ENCODE data around the gene SLC6A8.

The SLC6A8 gene

DNA sequence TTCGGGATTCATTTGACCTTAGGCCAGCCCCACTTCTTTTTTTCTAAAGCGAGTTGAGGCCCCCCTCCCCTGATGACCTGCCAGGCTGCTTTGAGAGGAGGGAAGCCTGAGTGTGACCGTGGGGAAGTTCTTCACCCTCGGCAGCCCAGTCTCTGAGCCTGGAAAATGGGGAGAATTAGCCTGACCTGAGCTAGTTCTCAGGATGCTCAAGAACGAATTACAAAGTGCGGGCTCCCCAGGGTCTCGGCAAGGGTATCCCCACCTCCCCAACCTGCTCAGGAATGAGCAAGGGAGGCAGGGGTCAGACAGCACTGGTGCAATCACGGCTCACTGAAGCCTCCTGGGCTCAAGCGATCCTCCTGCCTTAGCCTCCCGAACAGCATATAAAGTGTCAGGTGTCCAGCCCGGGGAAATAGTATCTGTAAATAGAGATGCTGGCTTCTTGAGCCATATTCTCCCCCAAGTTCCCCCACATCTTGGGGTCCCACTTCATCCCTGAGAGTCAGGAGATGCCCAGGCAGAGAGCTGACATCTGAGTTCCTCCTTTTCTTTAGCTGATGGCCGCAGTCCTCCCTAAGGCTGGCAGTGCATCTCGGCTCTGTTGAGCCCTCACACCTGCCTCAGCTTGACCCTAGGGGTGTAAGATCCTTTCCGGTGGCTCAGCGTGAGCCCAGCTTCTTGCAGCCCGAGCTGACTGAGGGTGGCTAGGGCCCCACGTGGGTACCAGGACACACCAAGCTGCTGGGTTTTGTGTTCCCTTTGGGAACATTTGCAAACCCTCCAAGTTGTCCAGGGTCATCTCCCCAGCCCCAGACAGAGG lies 39.2 kb upstream of the SLC6A8 start:
- DNase-seq (ENCODE audit: low spot score), result no peak

DNA sequence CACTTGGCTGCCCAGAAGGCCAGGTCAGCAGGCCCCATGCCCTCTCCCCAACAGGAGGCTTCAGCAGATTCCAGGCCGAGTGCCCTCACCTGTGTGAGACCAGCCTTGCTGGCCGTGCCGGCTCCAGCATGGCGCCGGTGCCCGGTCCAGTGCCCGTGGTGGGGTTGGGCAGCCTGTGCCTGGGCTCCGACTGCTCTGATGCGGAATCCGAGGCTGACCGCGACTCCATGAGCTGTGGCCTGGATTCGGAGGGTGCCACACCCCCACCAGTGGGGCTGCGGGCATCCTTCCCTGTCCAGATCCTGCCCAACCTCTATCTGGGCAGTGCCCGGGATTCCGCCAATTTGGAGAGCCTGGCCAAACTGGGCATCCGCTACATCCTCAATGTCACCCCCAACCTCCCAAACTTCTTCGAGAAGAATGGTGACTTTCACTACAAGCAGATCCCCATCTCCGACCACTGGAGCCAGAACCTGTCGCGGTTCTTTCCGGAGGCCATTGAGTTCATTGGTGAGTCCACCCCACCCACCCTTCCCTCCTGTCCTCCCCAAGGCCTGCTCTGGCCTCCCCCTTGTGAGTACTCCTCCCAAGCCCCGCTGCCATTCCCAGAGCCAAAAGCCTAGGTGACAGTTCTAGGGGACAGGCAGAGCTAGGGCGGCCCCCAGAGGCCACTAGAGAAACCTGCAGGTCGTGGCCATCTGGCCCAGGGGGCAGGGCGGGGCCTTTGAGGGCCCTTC lies 38.4 kb upstream of the SLC6A8 start:
- DNase-seq (ENCODE audit: low spot score), result peak; percentile 76

DNA sequence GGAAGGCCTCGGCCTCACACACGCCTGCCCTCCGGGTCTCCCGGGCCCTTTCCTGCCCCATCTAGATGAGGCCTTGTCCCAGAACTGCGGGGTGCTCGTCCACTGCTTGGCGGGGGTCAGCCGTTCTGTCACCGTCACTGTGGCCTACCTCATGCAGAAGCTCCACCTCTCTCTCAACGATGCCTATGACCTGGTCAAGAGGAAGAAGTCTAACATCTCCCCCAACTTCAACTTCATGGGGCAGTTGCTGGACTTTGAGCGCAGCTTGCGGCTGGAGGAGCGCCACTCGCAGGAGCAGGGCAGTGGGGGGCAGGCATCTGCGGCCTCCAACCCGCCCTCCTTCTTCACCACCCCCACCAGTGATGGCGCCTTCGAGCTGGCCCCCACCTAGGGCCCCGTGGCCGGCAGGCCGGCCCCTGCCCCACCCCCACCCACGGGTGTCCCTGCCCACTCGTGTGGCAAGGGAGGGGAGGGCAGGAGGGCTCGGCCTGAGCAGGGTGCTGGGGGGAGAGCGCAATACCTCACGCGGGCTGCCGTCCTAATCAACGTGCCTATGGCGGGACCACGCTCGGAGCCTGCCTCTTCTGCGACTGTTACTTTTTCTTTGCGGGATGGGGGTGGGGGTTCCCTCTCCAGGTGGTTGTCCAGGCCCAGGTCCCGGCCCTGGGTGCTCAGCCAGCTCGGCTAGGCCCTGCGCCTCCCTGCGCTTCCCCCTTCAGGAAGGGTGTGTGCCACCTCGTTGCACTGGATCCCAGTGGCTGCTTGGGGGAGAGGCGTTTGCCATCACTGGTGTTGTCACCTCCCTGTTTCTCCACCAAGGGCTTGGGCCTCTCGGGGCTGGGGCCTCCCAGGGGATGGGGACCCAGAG lies 37.6 kb upstream of the SLC6A8 start:
- DNase-seq (ENCODE audit: low spot score), result no peak

DNA sequence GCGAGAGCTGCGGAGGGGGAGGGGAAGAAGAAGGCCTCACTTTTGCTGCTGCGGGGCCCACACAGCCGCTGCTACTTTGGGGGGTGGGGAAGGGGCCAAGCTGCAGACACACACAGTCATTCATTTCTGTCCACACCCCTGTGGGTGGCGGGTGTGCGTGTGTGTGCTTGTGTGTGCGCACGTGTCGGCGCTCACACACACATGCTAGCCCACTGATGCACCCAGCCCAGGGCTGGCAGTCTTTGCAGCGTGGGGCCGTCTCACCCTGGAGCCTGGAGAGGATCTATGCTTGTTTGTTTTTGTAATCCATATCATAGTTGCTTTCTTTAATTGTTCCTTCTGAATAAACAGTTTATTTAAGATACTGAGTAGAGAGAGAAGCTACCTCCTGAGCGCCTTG lies 36.8 kb upstream of the SLC6A8 start:
- DNase-seq (ENCODE audit: low spot score), result no peak

DNA sequence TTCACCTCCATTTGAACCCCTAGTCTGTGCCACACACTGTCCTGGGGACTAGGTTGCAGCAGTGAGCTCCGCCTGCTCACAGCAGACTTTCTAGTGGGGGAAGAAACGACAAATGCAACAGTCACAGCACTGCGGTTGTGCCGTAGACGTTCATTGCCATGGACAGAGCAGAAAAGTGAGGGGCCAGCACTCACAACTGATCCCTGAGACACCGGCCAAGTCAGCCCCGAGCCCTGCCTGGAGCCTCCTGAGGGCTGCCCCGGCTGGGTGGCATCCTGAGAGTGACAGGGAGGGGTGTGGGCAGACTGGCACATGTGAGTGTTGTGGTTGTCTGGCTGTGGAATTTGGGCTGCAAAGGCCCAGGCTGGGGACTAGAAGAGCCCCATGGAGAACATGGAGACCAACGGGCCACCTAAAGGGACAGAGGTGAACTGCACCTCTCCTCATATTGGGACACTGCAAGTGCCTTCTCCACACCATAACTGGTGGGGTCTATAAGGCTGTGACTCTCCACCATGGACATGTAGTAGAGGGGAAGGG lies 36.1 kb upstream of the SLC6A8 start:
- DNase-seq (ENCODE audit: low spot score), result no peak

DNA sequence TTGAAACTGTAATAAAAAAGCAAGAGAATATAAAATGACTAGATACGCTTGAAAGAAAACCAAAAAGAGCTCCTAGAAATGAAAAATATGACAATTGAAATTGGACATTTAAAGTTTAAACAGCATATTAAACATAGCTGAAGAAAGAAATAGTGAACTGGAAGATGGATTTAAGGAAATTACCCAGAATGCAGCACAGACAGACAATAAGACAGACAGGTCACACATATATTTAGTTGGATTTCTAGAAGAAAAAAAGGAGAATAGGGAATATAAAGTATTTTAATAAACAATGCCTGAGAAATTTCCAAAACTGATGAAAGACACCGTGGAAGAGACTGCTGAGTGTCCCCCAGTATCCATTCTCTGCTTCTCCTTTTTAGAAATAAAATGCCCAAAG lies 34.2 kb upstream of the SLC6A8 start:
- DNase-seq (ENCODE audit: low spot score), result no peak

- no peak for DNase-seq (ENCODE audit: low spot score)
Observed at GRCh38 chrX:153657161-153657560, 30.6 kb upstream of the SLC6A8 start.

DNA sequence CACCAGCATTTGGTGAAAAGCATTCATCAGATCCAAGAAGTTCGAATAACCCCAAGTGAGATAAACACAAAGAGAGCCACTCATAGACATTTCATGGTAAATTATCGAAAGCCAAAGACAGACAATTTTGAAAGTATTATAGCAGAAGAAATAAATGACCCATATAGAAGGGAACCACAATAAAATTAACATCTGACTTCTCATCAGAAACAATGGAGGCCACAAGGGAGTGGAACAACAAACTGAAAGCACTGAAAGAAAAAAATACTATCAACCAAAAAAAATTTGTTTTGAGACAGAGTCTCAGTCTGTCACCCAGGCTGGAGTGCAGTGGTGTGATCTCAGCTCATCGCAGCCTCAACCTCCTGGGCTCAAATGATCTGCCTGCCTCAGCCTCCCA lies 28.5 kb upstream of the SLC6A8 start:
- no peak for DNase-seq (ENCODE audit: low spot score)

DNA sequence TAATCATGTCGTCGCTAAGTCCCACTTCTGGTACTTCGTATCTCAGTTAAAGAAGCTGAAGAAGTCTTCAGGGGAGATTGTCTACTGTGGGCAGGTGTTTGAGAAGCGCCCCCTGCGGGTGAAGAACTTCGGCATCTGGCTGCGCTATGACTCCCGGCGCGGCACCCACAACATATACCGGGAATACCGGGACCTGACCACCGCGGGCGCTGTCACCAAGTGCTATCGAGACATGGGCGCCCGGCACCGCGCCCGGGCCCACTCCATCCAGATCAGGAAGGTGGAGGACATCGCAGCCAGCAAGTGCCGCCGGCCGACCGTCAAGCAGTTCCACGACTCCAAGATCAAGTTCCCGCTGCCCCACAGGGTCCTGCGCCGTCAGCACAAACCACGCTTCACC lies 25.5 kb upstream of the SLC6A8 start:
- DNase-seq (ENCODE audit: low spot score), result no peak

GRCh38 chrX:153665726-153666306 lies 21.9 kb upstream of the SLC6A8 start:
- no peak for DNase-seq (ENCODE audit: low spot score)

GRCh38 chrX:153667281-153667955 lies 20.3 kb upstream of the SLC6A8 start:
- DNase-seq (ENCODE audit: low spot score), result no peak

DNA sequence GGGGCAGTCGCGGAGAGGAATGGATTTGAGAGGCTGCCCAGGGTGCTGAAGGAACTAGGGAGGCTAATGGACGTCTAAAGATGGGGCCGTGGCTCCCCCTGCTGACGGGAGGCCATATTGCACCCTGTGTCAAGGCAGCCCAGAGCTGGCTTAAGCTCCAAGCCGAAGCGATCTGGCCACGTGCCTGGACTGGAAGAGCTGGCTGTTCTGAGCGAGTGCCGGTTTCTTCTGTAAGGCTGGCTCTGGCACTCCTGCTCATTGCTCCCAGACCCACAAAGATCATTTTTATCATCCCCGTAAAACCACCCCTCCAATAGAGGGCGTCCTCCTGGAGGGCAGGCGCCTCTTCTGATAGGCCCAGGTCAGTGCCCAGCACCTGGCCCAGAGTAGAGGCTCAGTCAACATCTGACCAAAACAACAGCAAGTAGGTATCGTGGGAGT lies 19.8 kb upstream of the SLC6A8 start:
- peak; percentile 75 for DNase-seq (ENCODE audit: low spot score)

DNA sequence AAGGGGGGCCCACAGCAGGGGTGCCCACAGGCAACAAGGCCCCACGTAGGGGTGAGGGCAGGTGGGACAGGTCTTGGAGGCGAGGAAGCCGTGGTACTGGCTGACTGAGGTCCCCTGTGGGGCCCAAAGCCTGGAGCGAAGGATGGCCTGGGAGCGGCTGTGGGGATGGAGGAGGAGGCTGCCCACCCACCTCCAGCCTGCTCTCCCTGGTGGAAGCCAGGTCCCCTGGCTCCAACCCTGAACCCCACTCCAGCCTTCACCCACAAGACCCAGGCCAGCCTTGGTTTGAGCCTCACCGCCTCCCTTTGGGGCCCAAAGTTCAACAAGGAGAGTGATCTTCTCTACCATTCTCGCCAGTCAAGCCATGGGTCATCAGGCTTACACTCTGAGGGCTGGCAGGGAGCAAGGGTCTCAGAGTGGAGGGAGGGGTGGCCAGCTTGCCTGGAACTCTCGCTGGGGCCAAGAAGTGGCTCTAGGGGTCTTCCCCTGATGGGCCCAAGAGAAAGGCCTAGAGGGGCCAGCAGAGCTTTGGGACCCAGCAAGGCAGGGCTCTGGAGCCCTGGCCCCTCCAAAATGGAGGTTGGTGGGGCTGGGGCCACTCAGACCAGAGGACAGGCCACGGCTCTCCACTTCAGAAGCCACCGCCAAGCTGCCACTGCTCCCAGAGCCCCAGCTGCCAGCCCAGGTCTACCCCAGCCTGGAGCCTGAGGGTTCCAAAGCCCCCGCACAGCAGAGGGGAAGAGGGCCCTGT lies 19.1 kb upstream of the SLC6A8 start:
- no peak for DNase-seq (ENCODE audit: low spot score)

DNA sequence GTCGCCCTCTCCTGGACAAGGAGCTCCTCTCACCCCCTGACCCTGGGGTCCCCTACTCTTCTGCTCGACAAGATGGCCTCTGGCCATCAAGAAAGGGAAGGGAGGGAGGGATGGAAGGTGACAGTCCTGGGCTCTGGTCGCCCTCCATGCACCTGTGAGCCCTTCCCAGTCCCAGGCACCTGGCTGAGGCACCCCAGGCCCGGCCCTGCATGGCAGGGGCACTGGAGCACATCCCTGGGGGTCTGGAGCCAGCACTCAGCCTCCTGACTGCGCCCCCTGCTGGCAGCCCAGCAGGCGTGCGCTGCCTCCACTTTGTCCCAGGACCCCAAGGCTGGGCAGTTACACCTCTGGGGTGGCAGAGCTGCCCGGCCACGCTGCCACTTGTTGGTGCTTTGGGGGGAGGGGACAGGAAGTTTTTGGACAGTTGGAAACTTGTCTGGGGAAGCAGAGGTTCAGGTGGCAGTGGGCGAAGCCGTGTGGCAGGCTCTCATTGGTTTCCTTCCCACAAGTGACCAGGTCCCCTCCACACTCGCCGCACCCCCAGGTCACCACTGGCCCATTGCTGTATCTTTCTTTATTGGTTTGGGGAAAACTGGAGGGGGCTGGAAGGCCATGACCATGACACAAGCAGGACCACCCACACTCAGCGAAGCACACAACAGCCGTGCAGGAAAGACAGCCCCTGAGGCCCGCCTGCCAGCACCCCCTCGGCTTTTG lies 18.4 kb upstream of the SLC6A8 start:
- peak; percentile 67 for DNase-seq (ENCODE audit: low spot score)

DNA sequence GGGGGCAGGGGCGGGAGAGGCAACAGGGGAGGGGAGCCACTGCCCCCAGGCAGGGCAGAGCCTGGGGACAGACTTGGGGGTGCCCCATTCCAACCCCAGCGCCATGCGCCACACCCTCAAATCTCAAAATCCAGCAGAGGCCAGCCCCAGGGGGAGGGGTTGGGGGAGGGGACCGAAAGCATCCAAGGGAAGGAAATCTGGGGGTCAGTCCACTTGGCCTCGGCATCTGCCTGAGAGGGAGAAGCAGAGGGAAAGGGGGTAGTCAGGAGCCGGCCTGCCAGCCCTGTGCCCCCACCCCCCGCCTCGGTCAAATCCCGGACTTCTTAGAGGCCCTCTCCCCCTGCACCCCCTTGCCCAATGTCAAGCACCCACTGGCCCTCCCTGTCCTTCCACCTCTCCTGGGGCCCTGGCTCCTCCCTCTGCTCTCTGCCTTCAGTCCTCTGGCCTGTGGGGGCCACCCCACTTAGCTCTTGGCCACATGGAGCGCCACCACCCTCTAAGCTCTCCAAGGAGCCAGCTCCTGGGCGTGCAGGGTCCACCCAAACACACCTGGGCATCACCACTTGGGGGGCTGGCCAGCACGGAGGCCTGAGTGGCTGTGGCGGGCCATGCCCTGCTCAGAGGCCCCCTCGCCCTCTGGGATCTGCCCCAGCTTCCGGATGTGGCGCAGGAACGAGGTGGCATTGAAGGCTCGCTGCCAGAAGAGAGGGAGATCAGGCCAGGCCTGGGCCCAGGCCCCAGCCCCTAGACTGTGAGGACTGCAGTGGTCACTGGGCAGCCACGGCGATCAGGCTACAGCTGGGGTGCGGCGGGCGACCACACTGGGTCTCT lies 17.6 kb upstream of the SLC6A8 start:
- DNase-seq (ENCODE audit: low spot score), result no peak

GRCh38 chrX:153670748-153671588 lies 16.8 kb upstream of the SLC6A8 start:
- DNase-seq (ENCODE audit: low spot score), result no peak

GRCh38 chrX:153671589-153672530 lies 15.9 kb upstream of the SLC6A8 start:
- no peak for DNase-seq (ENCODE audit: low spot score)
